Mesendoderm (in vitro differentiated cells): ENCODE results near the gene CFAP68.
"Not testable (repeated sequence)": the region's sequence is repeated elsewhere in the genome, so short reads cannot be mapped to it uniquely, and the experiment has no call there.

ENCODE experiments used
- DNase-seq: peaks from one replicate; pipeline ENCODE4 v3.0.0; 2013
- H2AK5ac ChIP-seq: 2 replicates; pipeline ENCODE4 v1.6.1; 2013; ENCODE audit warnings: low read length, inconsistent platforms
- H2BK120ac ChIP-seq: 2 replicates; pipeline ENCODE4 v1.6.1; 2013; ENCODE audit warnings: low read depth, mild to moderate bottlenecking, low read length, moderate library complexity, mixed read lengths
- H2BK15ac ChIP-seq: replicated peaks from 2 replicates; pipeline ENCODE4 v1.6.1; 2013; ENCODE audit warnings: low read depth, mild to moderate bottlenecking, moderate library complexity
- H2BK5ac ChIP-seq: 2 replicates; pipeline ENCODE4 v1.6.1; 2013; ENCODE audit warnings: low read length, inconsistent platforms
- H3K18ac ChIP-seq: 2 replicates; pipeline ENCODE4 v1.6.1; 2013; ENCODE audit warnings: mild to moderate bottlenecking, low read length, mixed read lengths
- H3K23ac ChIP-seq: one replicate; pipeline ENCODE4 v1.6.1; 2013; ENCODE audit warnings: low read length
- H3K27ac ChIP-seq: 2 replicates; pipeline ENCODE4 v1.5.1; 2013; ENCODE audit warnings: low read depth, mild to moderate bottlenecking, inconsistent platforms, low read length, moderate library complexity
- H3K27me3 ChIP-seq: 2 replicates; pipeline ENCODE4 v1.6.1; 2013; ENCODE audit warnings: low read length, control low read depth, mild to moderate bottlenecking, inconsistent platforms; ENCODE audit not compliant: insufficient read depth, poor library complexity
- H3K36me3 ChIP-seq: 2 replicates; pipeline ENCODE4 v1.6.1; 2013; ENCODE audit warnings: low read length, inconsistent platforms; ENCODE audit not compliant: control insufficient read depth, insufficient read depth
- H3K4ac ChIP-seq: one replicate; pipeline ENCODE4 v1.6.1; 2013; ENCODE audit warnings: low read depth, mild to moderate bottlenecking, low read length, moderate library complexity
- H3K4me1 ChIP-seq: 2 replicates; pipeline ENCODE4 v1.6.1; 2013; ENCODE audit warnings: low read depth, low read length, inconsistent platforms; ENCODE audit not compliant: control insufficient read depth
- H3K4me2 ChIP-seq: 2 replicates; pipeline ENCODE4 v1.6.1; 2013; ENCODE audit warnings: low read length
- H3K4me3 ChIP-seq: 2 replicates; pipeline ENCODE4 v1.5.1; 2013; ENCODE audit warnings: mild to moderate bottlenecking, low read length
- H3K56ac ChIP-seq: one replicate; pipeline ENCODE4 v1.6.1; 2013; ENCODE audit warnings: low read length
- H3K79me1 ChIP-seq: 2 replicates; pipeline ENCODE4 v1.6.1; 2013; ENCODE audit warnings: low read length, inconsistent platforms
- H3K79me2 ChIP-seq: 2 replicates; pipeline ENCODE4 v1.6.1; 2013; ENCODE audit warnings: mild to moderate bottlenecking, low read length; ENCODE audit not compliant: control insufficient read depth, insufficient read depth
- H3K9ac ChIP-seq: 2 replicates; pipeline ENCODE4 v1.6.1; 2013; ENCODE audit warnings: low read length, inconsistent platforms
- H4K5ac ChIP-seq: one replicate; pipeline ENCODE4 v1.6.1; 2013; ENCODE audit warnings: low read length
- H4K8ac ChIP-seq: one replicate; pipeline ENCODE4 v1.6.1; 2013; ENCODE audit warnings: low read depth, mild to moderate bottlenecking, control low read depth, low read length, moderate library complexity
- WGBS: extraction: QIAGEN DNeasy Blood & Tissue Kit; methylation state at CpG from one replicate; pipeline ENCODE4 v1.1.7; 2013; ENCODE audit warnings: low lambda C conversion rate, missing lambda C conversion rate; ENCODE audit not compliant: insufficient coverage; ENCODE audit errors: extremely low coverage; 5-methylcytosine and 5-hydroxymethylcytosine counted together

Gene CFAP68

GRCh38 chr11:111926505-111927391 lies 47.4 kb downstream of the CFAP68 start:
- H3K4me1 ChIP-seq = peaks cover 2% of the 10 kb centered on the region

GRCh38 chr11:111930472-111930871 lies 51.1 kb downstream of the CFAP68 start:
- Histone ChIP-seq H3K27ac (no peak overlapping the region), H3K4ac (no peak overlapping the region), H4K5ac (no peak overlapping the region), H3K23ac (no peak overlapping the region), H3K4me2 (no peak overlapping the region), H3K18ac (no peak overlapping the region), H3K27me3 (no peaks in the 10 kb centered on the region), H2BK15ac (no peak overlapping the region), H4K8ac (no peak overlapping the region), H3K4me3 (no peak overlapping the region), H3K56ac (no peak overlapping the region), H2AK5ac (no peak overlapping the region), H3K79me2 (no peaks in the 10 kb centered on the region), H2BK5ac (no peak overlapping the region), H3K36me3 (no peaks in the 10 kb centered on the region), H2BK120ac (no peak overlapping the region), H3K79me1 (no peaks in the 10 kb centered on the region), H3K4me1 (peaks cover 2% of the 10 kb centered on the region), H3K9ac (no peak overlapping the region)
- WGBS = no CpG with 5 or more reads among the region's 4 CpGs
- no peak for DNase-seq

More at GRCh38 chr11:111926505-111927391, 47.4 kb downstream of the CFAP68 start:
- Histone ChIP-seq H2AK5ac (no peak overlapping the region), H3K27me3 (no peaks in the 10 kb centered on the region), H2BK120ac (no peak overlapping the region), H2BK15ac (no peak overlapping the region), H3K79me1 (no peaks in the 10 kb centered on the region), H3K4me3 (peak overlapping the region; percentile 13), H2BK5ac (no peak overlapping the region), H3K79me2 (no peaks in the 10 kb centered on the region), H3K56ac (peak overlapping the region; percentile 77), H3K23ac (no peak overlapping the region), H3K27ac (no peak overlapping the region), H3K4ac (peak overlapping the region; percentile 60), H3K9ac (peak overlapping the region; percentile 62), H4K8ac (peak overlapping the region; percentile 14), H3K36me3 (no peaks in the 10 kb centered on the region), H3K4me2 (peak overlapping the region; percentile 67), H4K5ac (no peak overlapping the region), H3K18ac (no peak overlapping the region)
- no CpG with 5 or more reads among the region's 47 CpGs for WGBS
- DNase-seq = peak; percentile 99

GRCh38 chr11:111932611-111932950 lies 53.2 kb downstream of the CFAP68 start:
- Histone ChIP-seq H3K23ac (no peak overlapping the region), H3K4me3 (no peak overlapping the region), H3K79me1 (no peaks in the 10 kb centered on the region), H3K27me3 (no peaks in the 10 kb centered on the region), H2BK15ac (no peak overlapping the region), H3K4me2 (no peak overlapping the region), H3K9ac (no peak overlapping the region), H3K18ac (no peak overlapping the region), H2AK5ac (no peak overlapping the region), H2BK5ac (no peak overlapping the region), H3K27ac (no peak overlapping the region), H4K5ac (no peak overlapping the region), H3K56ac (no peak overlapping the region), H3K36me3 (no peaks in the 10 kb centered on the region), H3K79me2 (no peaks in the 10 kb centered on the region), H4K8ac (no peak overlapping the region), H2BK120ac (no peak overlapping the region), H3K4ac (no peak overlapping the region), H3K4me1 (peaks cover 1% of the 10 kb centered on the region)
- no CpG with 5 or more reads among the region's 2 CpGs for WGBS
- no peak for DNase-seq

- not testable (repeated sequence) for H3K56ac ChIP-seq, H3K4me2 ChIP-seq, H3K27ac ChIP-seq, H3K4ac ChIP-seq, H3K9ac ChIP-seq, H2BK120ac ChIP-seq, H4K8ac ChIP-seq, H3K27me3 ChIP-seq, H4K5ac ChIP-seq, H3K79me1 ChIP-seq, H3K4me1 ChIP-seq, H3K18ac ChIP-seq, H2BK15ac ChIP-seq, H2BK5ac ChIP-seq, H3K36me3 ChIP-seq, H3K79me2 ChIP-seq, DNase-seq, H3K4me3 ChIP-seq, H2AK5ac ChIP-seq, H3K23ac ChIP-seq
- WGBS = no CpG with 5 or more reads among the region's 14 CpGs
Measured at GRCh38 chr11:111933176-111933575, 53.8 kb downstream of the CFAP68 start.

GRCh38 chr11:111933872-111934271 lies 54.5 kb downstream of the CFAP68 start:
- H3K4me2 ChIP-seq = no peak overlapping the region
- no peak overlapping the region for H4K8ac ChIP-seq
- no peak overlapping the region for H3K27ac ChIP-seq
- H2BK15ac ChIP-seq = no peak overlapping the region
- H3K4ac ChIP-seq = no peak overlapping the region
- H2BK5ac ChIP-seq = no peak overlapping the region
- no peaks in the 10 kb centered on the region for H3K79me1 ChIP-seq
- no peak overlapping the region for H3K9ac ChIP-seq
- WGBS = no CpG with 5 or more reads among the region's 1 CpG
- no peak overlapping the region for H2BK120ac ChIP-seq
- no peak overlapping the region for H3K18ac ChIP-seq
- no peak overlapping the region for H3K56ac ChIP-seq
- no peaks in the 10 kb centered on the region for H3K27me3 ChIP-seq
- H3K36me3 ChIP-seq = no peaks in the 10 kb centered on the region
- H4K5ac ChIP-seq = no peak overlapping the region
- H2AK5ac ChIP-seq = no peak overlapping the region
- peaks cover 8% of the 10 kb centered on the region for H3K4me1 ChIP-seq
- no peak for DNase-seq
- H3K4me3 ChIP-seq = no peak overlapping the region
- H3K79me2 ChIP-seq = no peaks in the 10 kb centered on the region
- H3K23ac ChIP-seq = no peak overlapping the region

GRCh38 chr11:111934306-111934705 lies 55.0 kb downstream of the CFAP68 start:
- H2BK120ac ChIP-seq = no peak overlapping the region
- H3K27ac ChIP-seq = no peak overlapping the region
- no peaks in the 10 kb centered on the region for H3K79me2 ChIP-seq
- H3K4me2 ChIP-seq = no peak overlapping the region
- H3K4me1 ChIP-seq = peaks cover 9% of the 10 kb centered on the region
- H3K23ac ChIP-seq = no peak overlapping the region
- H3K4ac ChIP-seq = no peak overlapping the region
- WGBS = no CpG with 5 or more reads among the region's 1 CpG
- no peak overlapping the region for H2AK5ac ChIP-seq
- H3K9ac ChIP-seq = no peak overlapping the region
- no peak for DNase-seq
- no peak overlapping the region for H3K4me3 ChIP-seq
- no peak overlapping the region for H4K8ac ChIP-seq
- H3K79me1 ChIP-seq = no peaks in the 10 kb centered on the region
- no peak overlapping the region for H4K5ac ChIP-seq
- H3K36me3 ChIP-seq = no peaks in the 10 kb centered on the region
- H3K56ac ChIP-seq = no peak overlapping the region
- no peak overlapping the region for H2BK5ac ChIP-seq
- no peak overlapping the region for H3K18ac ChIP-seq
- H2BK15ac ChIP-seq = no peak overlapping the region
- H3K27me3 ChIP-seq = no peaks in the 10 kb centered on the region
